ENCODE measurements around the gene FAM117B. TPM values are rescaled to one million over a fixed set of nuclear protein-coding genes. Genes with fewer than 3 reads are reported as not detected.

Gene FAM117B
- total RNA-seq, 2 experiments from 2014 or later: 46.8 to 50.4 TPM

DNA sequence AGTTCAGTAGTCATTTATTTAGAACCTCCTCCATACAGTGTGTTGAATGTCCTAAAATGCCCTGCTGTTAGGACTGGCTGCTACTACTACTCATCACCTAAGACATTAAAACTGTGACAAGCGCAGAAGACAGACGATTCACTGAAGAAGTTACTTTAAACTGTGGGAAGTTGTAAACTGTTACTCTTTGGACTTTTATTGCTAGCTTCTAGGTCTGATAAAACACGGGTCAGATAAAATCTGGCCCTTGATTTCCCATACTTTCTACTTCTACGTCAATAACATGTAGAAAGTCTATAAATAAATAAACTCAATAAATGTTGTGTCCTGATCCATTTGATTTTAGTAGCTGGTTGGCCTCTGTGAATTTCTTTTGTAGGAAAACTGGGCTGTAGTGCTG lies 123.4 kb downstream of the FAM117B start:
- no peaks in the 10 kb centered on the region for H3K9me3 ChIP-seq (ENCODE audit: control insufficient read depth in 1 of 2, insufficient read depth in 1 of 2, low read length in 2 of 2)
- ATAC-seq (ENCODE audit: poor library complexity) (no peak), DNase-seq (no peak)
- Mint-ChIP-seq H3K9me3 (no peaks in the 10 kb centered on the region), H3K4me3 (no peak overlapping the region), H3K27ac (peak overlapping the region; percentile 60), H3K4me1 (ENCODE audit: low read depth) (peaks cover 53% of the 10 kb centered on the region), H3K27me3 (no peaks in the 10 kb centered on the region), H3K36me3 (ENCODE audit: low read depth) (peaks cover 90% of the 10 kb centered on the region)
- POLR2A ChIA-PET: interaction anchor here (1.4 kb wide), 1 partner anchor 123 kb away, joined by 4 read pairs; the partner anchor contains the start of gene FAM117B
- no peaks in the 10 kb centered on the region for H3K27me3 ChIP-seq (ENCODE audit: control insufficient read depth in 1 of 2, insufficient read depth in 2 of 2, low read length in 2 of 2)
- H3K36me3 ChIP-seq (ENCODE audit: insufficient read depth, low read length): peaks cover 34% of the 10 kb centered on the region
- TF ChIP-seq, protein P1, sequence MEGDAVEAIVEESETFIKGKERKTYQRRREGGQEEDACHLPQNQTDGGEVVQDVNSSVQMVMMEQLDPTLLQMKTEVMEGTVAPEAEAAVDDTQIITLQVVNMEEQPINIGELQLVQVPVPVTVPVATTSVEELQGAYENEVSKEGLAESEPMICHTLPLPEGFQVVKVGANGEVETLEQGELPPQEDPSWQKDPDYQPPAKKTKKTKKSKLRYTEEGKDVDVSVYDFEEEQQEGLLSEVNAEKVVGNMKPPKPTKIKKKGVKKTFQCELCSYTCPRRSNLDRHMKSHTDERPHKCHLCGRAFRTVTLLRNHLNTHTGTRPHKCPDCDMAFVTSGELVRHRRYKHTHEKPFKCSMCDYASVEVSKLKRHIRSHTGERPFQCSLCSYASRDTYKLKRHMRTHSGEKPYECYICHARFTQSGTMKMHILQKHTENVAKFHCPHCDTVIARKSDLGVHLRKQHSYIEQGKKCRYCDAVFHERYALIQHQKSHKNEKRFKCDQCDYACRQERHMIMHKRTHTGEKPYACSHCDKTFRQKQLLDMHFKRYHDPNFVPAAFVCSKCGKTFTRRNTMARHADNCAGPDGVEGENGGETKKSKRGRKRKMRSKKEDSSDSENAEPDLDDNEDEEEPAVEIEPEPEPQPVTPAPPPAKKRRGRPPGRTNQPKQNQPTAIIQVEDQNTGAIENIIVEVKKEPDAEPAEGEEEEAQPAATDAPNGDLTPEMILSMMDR (IDR thresholded peaks at IDR 0.05): no peak
- intact Hi-C loops (cut with DNase I, micrococcal nuclease): loop anchor here in 1 of 2 experiments (5.0 kb wide), 1 partner anchor 171 kb away; no protein-coding TSS in a partner anchor
- CTCF ChIA-PET: no interaction called here
- peaks cover 4% of the 10 kb centered on the region for H3K4me1 ChIP-seq (ENCODE audit: insufficient read depth, low read length)
- H3K27ac ChIP-seq (ENCODE audit: low read depth in 1 of 2, low read length in 2 of 2): no peak overlapping the region
- no peak overlapping the region for H3K4me3 ChIP-seq (ENCODE audit: low read length)

DNA sequence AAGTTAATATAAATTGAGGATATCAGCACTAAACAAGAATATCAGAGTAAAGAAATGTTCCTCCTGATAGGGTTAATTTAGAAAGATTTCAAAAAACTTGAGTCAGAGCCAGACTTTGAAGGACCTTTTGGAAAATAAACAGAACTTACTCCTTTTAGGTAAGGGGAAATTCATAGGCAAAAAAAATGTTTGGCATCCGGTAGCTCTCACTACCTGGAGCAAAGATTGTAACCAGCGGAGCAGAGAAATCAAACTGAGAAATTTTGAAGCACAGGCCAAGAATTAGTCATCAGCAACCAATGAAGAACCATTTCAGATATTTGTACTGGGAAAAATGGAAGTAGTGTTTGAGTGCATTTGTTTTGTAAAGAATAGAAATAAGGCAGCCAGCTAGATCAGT lies 123.8 kb downstream of the FAM117B start:
- Mint-ChIP-seq H3K36me3 (ENCODE audit: low read depth) (peaks cover 88% of the 10 kb centered on the region), H3K9me3 (no peaks in the 10 kb centered on the region), H3K4me3 (no peak overlapping the region), H3K27me3 (no peaks in the 10 kb centered on the region), H3K4me1 (ENCODE audit: low read depth) (peaks cover 53% of the 10 kb centered on the region), H3K27ac (no peak overlapping the region)
- Histone ChIP-seq H3K4me1 (ENCODE audit: insufficient read depth, low read length) (peaks cover 4% of the 10 kb centered on the region), H3K4me3 (ENCODE audit: low read length) (no peak overlapping the region), H3K36me3 (ENCODE audit: insufficient read depth, low read length) (peaks cover 34% of the 10 kb centered on the region), H3K9me3 (ENCODE audit: control insufficient read depth in 1 of 2, insufficient read depth in 1 of 2, low read length in 2 of 2) (no peaks in the 10 kb centered on the region), H3K27me3 (ENCODE audit: control insufficient read depth in 1 of 2, insufficient read depth in 2 of 2, low read length in 2 of 2) (no peaks in the 10 kb centered on the region), H3K27ac (ENCODE audit: low read depth in 1 of 2, low read length in 2 of 2) (no peak overlapping the region)
- ChIA-PET POLR2A (interaction anchor here (0.8 to 1.4 kb wide), 2 partner anchors 112 to 123 kb away, joined by 3 to 4 read pairs; partner anchors contain the start of gene FAM117B), CTCF (no interaction called here)
- TF ChIP-seq, protein P1 (IDR thresholded peaks at IDR 0.05): no peak
- DNase-seq (no peak), ATAC-seq (ENCODE audit: poor library complexity) (no peak)
- intact Hi-C loops (cut with DNase I, micrococcal nuclease): loop anchor here in 1 of 2 experiments (5.0 kb wide), 1 partner anchor 171 kb away; no protein-coding TSS in a partner anchor

DNA sequence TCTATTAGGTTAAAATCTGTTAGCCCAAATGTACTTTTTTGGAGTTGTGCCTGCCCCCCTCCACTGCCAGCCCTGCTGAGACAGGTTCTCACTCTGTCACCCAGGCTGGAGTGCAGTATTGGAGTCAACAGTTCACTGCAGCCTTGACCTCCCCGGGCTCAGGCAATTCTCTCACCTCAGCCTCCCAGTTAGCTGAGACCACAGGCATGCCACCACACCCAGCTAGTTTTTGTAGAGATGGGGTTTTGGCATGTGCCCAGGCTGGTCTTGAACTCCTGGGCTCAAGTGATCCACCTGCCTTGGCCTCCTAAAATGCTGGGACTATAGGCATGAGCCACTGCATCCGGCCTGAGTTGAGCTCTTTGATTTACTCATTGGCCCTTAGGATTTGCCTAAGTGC lies 126.1 kb downstream of the FAM117B start:
- Histone ChIP-seq H3K27ac (ENCODE audit: low read depth in 1 of 2, low read length in 2 of 2) (peak overlapping the region; percentile 19), H3K9me3 (ENCODE audit: control insufficient read depth in 1 of 2, insufficient read depth in 1 of 2, low read length in 2 of 2) (no peaks in the 10 kb centered on the region), H3K4me1 (ENCODE audit: insufficient read depth, low read length) (peaks cover 4% of the 10 kb centered on the region), H3K27me3 (ENCODE audit: control insufficient read depth in 1 of 2, insufficient read depth in 2 of 2, low read length in 2 of 2) (no peaks in the 10 kb centered on the region), H3K4me3 (ENCODE audit: low read length) (no peak overlapping the region), H3K36me3 (ENCODE audit: insufficient read depth, low read length) (peaks cover 40% of the 10 kb centered on the region)
- Mint-ChIP-seq H3K27ac (peak overlapping the region; percentile 84), H3K36me3 (ENCODE audit: low read depth) (peaks cover 87% of the 10 kb centered on the region), H3K4me1 (ENCODE audit: low read depth) (peaks cover 52% of the 10 kb centered on the region), H3K4me3 (no peak overlapping the region), H3K9me3 (no peaks in the 10 kb centered on the region), H3K27me3 (no peaks in the 10 kb centered on the region)
- CTCF ChIA-PET: no interaction called here
- peak in 1 of 14 experiments; percentile 12 for DNase-seq
- intact Hi-C loops (cut with DNase I, micrococcal nuclease): loop anchor here in 1 of 2 experiments (5.0 kb wide), 1 partner anchor 129 kb away; the partner anchor contains the start of gene FAM117B
- POLR2A ChIA-PET: interaction anchor here (0.7 to 4.6 kb wide), 4 partner anchors 8 to 171 kb away, joined by 3 to 32 read pairs (median 4); partner anchors contain the start of gene FAM117B
- no peak for ATAC-seq (ENCODE audit: poor library complexity)
- TF ChIP-seq, protein P1 (IDR thresholded peaks at IDR 0.05): no peak
